ENCODE data around the gene PLB1.

GRCh38 chr2:28490558-28490957, 5.3 kb upstream of the PLB1 start:
- no peak for TF ChIP-seq CTCF (IDR thresholded peaks at IDR 0.05; ENCODE audit: low read length)
- no peak for TF ChIP-seq EZH2 (IDR thresholded peaks at IDR 0.05; ENCODE audit: borderline replicate concordance, low read length)

Measured in OCI-LY1 (cell line).